ENCODE measurements around the gene TRIM40.

DNA sequence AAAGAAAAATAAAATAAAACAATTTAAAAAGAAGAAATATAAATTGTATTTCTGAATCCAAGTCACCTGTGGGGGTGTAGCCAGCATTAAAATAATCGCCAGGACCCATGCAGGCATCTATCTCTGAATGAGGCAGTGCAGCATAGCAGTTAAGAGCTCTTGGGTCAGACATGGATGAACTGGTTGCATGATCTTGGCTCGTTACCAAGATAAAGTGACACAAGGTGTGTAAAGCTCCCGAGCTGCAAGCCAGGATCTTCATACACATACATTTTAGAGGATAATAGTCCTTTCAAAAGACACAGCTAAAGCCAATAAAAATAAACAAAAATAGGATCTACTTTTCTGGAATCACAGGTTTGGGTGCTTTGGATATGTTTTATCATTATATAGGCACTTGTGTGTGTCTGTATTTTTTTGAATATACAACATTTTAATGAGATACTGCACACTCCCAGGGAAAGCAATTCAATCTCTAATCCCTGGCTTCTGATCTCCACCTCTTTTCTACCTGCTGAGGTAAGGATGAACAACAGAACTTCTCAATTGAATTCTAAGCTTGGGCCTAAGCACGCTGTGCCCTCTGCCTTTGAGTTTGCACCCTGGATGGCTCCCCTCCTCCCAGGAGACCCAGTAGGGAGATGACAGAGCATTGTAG, 16.2 kb downstream of the TRIM40 start:
- TF ChIP-seq POLR2A (IDR thresholded peaks at IDR 0.05; ENCODE audit: low read length) (no peak), GATA1 (IDR thresholded peaks at IDR 0.05; ENCODE audit: low read depth, low read length) (no peak)

All from erythroblast (primary cell).